HEK293 (cell line): ENCODE data around the gene RASL12.

Source experiments
- RBAK ChIP-seq: fragments of 450-650 bp; formaldehyde crosslinking; IDR thresholded peaks from 2 replicates; pipeline ENCODE4 v1.5.1; 2016; ENCODE audit warnings: missing biosample characterization, missing genetic modification characterization
- TF ChIP-seq, protein P1 (sequence below): fragments of 450-650 bp; formaldehyde crosslinking; IDR thresholded peaks from 2 replicates; pipeline ENCODE4 v1.5.1; 2016; ENCODE audit warnings: missing biosample characterization, missing genetic modification characterization

DNA sequence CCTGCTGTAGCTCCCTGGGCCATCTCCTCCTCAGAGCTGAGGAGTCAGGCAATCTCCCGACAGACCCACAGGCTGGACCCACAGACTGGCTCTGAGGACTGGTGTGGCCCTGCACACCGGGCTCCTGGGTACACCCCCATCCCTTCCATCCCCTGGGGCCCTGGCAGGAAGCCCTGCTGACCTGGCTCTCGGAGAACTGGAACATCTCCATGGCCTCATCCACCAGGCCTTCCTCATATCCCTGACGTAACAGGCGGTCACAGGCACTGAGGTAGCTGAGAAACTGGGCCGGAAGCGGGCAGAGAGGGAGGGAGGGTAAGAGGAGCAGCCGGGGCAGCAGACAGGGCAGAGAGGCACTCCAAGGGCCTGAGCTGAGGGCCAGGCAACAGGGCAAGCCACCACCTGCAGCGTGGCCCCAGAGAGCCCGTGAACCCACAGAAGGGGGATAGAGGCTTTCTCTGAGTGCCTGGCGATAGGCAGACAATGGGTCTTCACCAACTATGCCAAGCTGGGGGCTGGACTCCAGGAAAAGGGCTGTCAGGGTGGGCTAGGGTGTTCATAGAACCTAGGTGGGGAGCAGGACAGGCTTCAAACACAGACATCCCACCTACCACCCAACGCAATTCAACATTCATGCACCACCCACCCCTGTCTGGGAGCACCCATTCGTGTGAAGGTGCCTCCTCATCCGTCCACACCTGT is 26.7 kb upstream of the RASL12 start:
- no peak for TF ChIP-seq RBAK
- TF ChIP-seq, protein P1, sequence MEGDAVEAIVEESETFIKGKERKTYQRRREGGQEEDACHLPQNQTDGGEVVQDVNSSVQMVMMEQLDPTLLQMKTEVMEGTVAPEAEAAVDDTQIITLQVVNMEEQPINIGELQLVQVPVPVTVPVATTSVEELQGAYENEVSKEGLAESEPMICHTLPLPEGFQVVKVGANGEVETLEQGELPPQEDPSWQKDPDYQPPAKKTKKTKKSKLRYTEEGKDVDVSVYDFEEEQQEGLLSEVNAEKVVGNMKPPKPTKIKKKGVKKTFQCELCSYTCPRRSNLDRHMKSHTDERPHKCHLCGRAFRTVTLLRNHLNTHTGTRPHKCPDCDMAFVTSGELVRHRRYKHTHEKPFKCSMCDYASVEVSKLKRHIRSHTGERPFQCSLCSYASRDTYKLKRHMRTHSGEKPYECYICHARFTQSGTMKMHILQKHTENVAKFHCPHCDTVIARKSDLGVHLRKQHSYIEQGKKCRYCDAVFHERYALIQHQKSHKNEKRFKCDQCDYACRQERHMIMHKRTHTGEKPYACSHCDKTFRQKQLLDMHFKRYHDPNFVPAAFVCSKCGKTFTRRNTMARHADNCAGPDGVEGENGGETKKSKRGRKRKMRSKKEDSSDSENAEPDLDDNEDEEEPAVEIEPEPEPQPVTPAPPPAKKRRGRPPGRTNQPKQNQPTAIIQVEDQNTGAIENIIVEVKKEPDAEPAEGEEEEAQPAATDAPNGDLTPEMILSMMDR (tag by site-specific recombination), result no peak
